Transverse colon (tissue), 4 donors: Measurements from ENCODE around the gene LYG1. TPM values are rescaled to one million over a fixed set of nuclear protein-coding genes. Genes with fewer than 3 reads are reported as not detected.

Experiments
- DNase-seq: peaks from one replicate; pipeline ENCODE4 v3.0.0-alpha.2; 2019
- H3K27ac ChIP-seq, 4 donors: fragments of 200-600 bp; sonication (generic); 2 replicates each; pipeline ENCODE4 v1.5.1; 2016 to 2018; ENCODE audit warnings: inconsistent platforms in 4 of 4
- H3K27me3 ChIP-seq: fragments of 200-600 bp; sonication (generic); 2 replicates; pipeline ENCODE4 v1.5.1; 2017; ENCODE audit warnings: inconsistent platforms
- H3K36me3 ChIP-seq, 4 donors: fragments of 200-600 bp; sonication (generic); 2 replicates each; pipeline ENCODE4 v1.5.1; 2017 to 2019; ENCODE audit warnings: inconsistent platforms in 4 of 4
- H3K4me1 ChIP-seq, 4 donors: fragments of 200-600 bp; sonication (generic); 2 replicates each; pipeline ENCODE4 v1.5.1; 2017 to 2020; ENCODE audit warnings: inconsistent platforms in 4 of 4
- H3K4me3 ChIP-seq, 4 donors: fragments of 200-600 bp; sonication (generic); 1 replicate in 1 of 4; 2 replicates in 3 of 4; pipeline versions ENCODE4 v1.5.1 to v1.6.1; 2017 to 2019; ENCODE audit warnings: inconsistent platforms in 4 of 4
- H3K9me3 ChIP-seq, 2 donors: fragments of 200-600 bp; sonication (generic); 2 replicates each; pipeline ENCODE4 v1.5.1; 2017 to 2019; ENCODE audit warnings: inconsistent platforms in 2 of 2
- CTCF ChIP-seq, 5 experiments: fragments of 200-600 bp in 3 of 5; fragments of 450-650 bp in 2 of 5; sonication (generic) in 3 of 5; IDR thresholded peaks; 1 replicate in 2 of 5; 2 replicates in 3 of 5; pipeline ENCODE4 v1.5.1; 2016 to 2017; ENCODE audit warnings: antibody characterized with exemption in 5 of 5, inconsistent platforms in 3 of 5, mild to moderate bottlenecking in 2 of 5, moderate library complexity in 1 of 5
- EP300 ChIP-seq: sonication (generic); formaldehyde crosslinking; IDR thresholded peaks from one replicate; pipeline ENCODE4 v1.6.1; 2017; ENCODE audit warnings: antibody characterized with exemption, low read depth
- POLR2A ChIP-seq: fragments of 450-650 bp; IDR thresholded peaks from one replicate; pipeline ENCODE4 v1.6.1; 2016; ENCODE audit warnings: antibody characterized with exemption, mild to moderate bottlenecking, moderate library complexity
- POLR2AphosphoS5 ChIP-seq, 3 donors: sonication (generic); formaldehyde crosslinking; IDR thresholded peaks; one replicate each; pipeline ENCODE4 v1.6.1; 2016; ENCODE audit warnings: antibody characterized with exemption in 3 of 3
- WGBS, 2 donors: methylation state at CpG; one replicate each; pipeline ENCODE4 v1.1.5; 2018; ENCODE audit warnings: low coverage in 1 of 2; 5-methylcytosine and 5-hydroxymethylcytosine counted together
- in situ Hi-C, 4 donors: fragments of 200-750 bp; cut with MboI; loops; one replicate each; pipeline versions ENCODE4 v1.15.0 to v1.15.1; 2017; ENCODE audit warnings: low sequenced_read_pairs in 3 of 4, low pct_ligation_motif_present in 1 of 4, low pct_unique_long_range_greater_than_20kb in 1 of 4
- intact Hi-C: fragments of 100-400 bp; cut with DNase I; formaldehyde crosslinking; loops from one replicate; pipeline ENCODE4 v1.15.1; 2023; ENCODE audit warnings: low total_unique reads
- total RNA-seq, 4 donors: library from RNA; depleted of rRNA; stranded (reverse); fragments of >200 nt; gene quantifications; one replicate each; pipeline ENCODE4 v1.1.0, GENCODE V29; 2016

LYG1 gene
- total RNA-seq, 4 donors from 2014 or later: 1.5 TPM; not detected in 3

- Histone ChIP-seq H3K4me1 (no peaks in the 10 kb centered on the region), H3K9me3 (no peaks in the 10 kb centered on the region), H3K4me3 (no peak overlapping the region), H3K27ac (no peak overlapping the region), H3K27me3 (no peaks in the 10 kb centered on the region), H3K36me3 (peaks cover 0 to 54% (median 18%) of the 10 kb centered on the region in 4 donors)
- no peak for DNase-seq
- TF ChIP-seq CTCF (IDR thresholded peaks at IDR 0.05) (no peak), EP300 (no peak), POLR2A (no peak), POLR2AphosphoS5 (IDR thresholded peaks at IDR 0.05) (no peak)
- intact Hi-C loops (no loop called here), in situ Hi-C loops (no loop called here)
- WGBS, 2 donors: 96 to 100% methylated on average over 9 of the region's 9 CpGs
Observed at GRCh38 chr2:99317161-99317872, 16.3 kb upstream of the LYG1 start.

DNA sequence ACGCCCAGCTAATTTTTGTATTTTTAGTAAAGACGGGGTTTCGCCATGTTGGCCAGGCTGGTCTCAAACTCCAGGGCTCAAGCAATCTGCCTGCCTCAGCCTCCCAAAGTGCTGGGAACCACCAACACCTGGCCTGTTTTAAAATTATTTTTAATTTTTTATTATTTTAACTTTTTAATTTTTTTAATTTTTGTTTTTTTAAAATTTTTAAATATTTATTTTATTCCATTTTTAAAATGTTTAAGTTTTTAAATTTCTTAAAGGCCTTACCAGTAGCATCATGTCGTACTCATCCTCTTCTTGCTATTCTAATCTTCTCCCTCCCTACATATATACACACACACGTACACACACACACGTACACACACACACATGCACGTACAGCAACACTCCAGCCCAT lies 1.4 kb downstream of the LYG1 start:
- no peak for TF ChIP-seq POLR2A
- H3K9me3 ChIP-seq: no peaks in the 10 kb centered on the region
- H3K4me1 ChIP-seq: no peaks in the 10 kb centered on the region
- H3K27me3 ChIP-seq: no peaks in the 10 kb centered on the region
- H3K36me3 ChIP-seq: no peaks in the 10 kb centered on the region
- in situ Hi-C loops: no loop called here
- H3K4me3 ChIP-seq: no peak overlapping the region
- no peak for DNase-seq
- intact Hi-C loops: no loop called here
- H3K27ac ChIP-seq: no peak overlapping the region
- 95 to 96% methylated on average over 7 of the region's 7 CpGs for WGBS, 2 donors

GRCh38 chr2:99297994-99298393 lies 3.0 kb downstream of the LYG1 start:
- no peak overlapping the region for H3K27ac ChIP-seq
- TF ChIP-seq POLR2AphosphoS5 (IDR thresholded peaks at IDR 0.05): no peak
- TF ChIP-seq POLR2A: no peak
- no peak for TF ChIP-seq CTCF (IDR thresholded peaks at IDR 0.05)
- TF ChIP-seq EP300: no peak
- 39 to 89% methylated on average over 2 of the region's 2 CpGs for WGBS, 2 donors
- H3K9me3 ChIP-seq: no peaks in the 10 kb centered on the region
- intact Hi-C loops (no loop called here), in situ Hi-C loops (no loop called here)
- DNase-seq: no peak
- no peaks in the 10 kb centered on the region for H3K27me3 ChIP-seq
- no peaks in the 10 kb centered on the region for H3K36me3 ChIP-seq
- no peak overlapping the region for H3K4me3 ChIP-seq
- H3K4me1 ChIP-seq: no peaks in the 10 kb centered on the region

DNA sequence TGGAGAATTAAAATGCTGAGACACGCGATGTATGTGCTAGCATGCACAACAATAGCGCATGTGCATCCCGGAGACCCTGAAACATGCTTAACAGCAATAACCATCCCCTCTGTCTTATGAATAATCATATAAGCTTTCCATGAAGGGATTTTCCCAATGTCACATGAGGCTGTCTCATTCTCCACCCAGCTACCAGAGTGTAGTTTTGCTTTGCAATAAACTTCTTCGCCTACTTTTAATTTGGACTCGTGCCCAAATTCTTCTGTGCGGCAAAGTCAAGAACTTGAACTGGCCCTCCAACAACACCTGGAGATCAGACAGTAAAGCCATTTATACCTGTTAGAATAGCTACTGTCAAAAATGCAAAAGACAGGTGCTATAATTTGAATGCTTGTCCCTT lies 15.5 kb downstream of the LYG1 start:
- DNase-seq: no peak
- intact Hi-C loops (no loop called here), in situ Hi-C loops (no loop called here)
- no peak overlapping the region for H3K4me3 ChIP-seq
- no peaks in the 10 kb centered on the region for H3K27me3 ChIP-seq
- H3K9me3 ChIP-seq: no peaks in the 10 kb centered on the region
- no peak for TF ChIP-seq POLR2A
- no peak for TF ChIP-seq POLR2AphosphoS5 (IDR thresholded peaks at IDR 0.05)
- no peak for TF ChIP-seq CTCF (IDR thresholded peaks at IDR 0.05)
- no peak for TF ChIP-seq EP300
- WGBS, 2 donors: 70 to 73% methylated on average over 7 of the region's 7 CpGs
- no peak overlapping the region for H3K27ac ChIP-seq
- H3K4me1 ChIP-seq: no peaks in the 10 kb centered on the region
- peaks cover 0 to 3% (median 0%) of the 10 kb centered on the region in 4 donors for H3K36me3 ChIP-seq
